A673 (cell line): ENCODE measurements around the gene CFAP97. TPM values are rescaled to one million over a fixed set of nuclear protein-coding genes. Genes with fewer than 3 reads are reported as not detected.

Experiments used
- BruUV-seq: library from RNA; stranded (reverse); fragments of 400-500 nt; replicated peaks from 2 replicates; lab custom pipeline; 2021; lab: Mats Ljungman, UMichigan
- CTCF ChIA-PET: fragments of 300-600 bp; sonication (Branson Sonifier 250); formaldehyde crosslinking; loops from one replicate; lab custom pipeline; 2022; ENCODE audit warnings: antibody characterized with exemption; lab: Charles Lee
- POLR2A ChIA-PET: fragments of 300-600 bp; sonication (Branson Sonifier 250); formaldehyde crosslinking; loops from one replicate; lab custom pipeline; 2022; ENCODE audit warnings: antibody characterized with exemption; ENCODE audit not compliant: low non-redundant PET; lab: Charles Lee
- DNase-seq: peaks from one replicate; pipeline ENCODE4 v3.0.0-alpha.2; 2015; ENCODE audit warnings: low spot score
- H3K27ac ChIP-seq: fragments of 200-600 bp; sonication (generic); 2 replicates; pipeline ENCODE4 v1.5.1; 2016; ENCODE audit warnings: mixed run types, low read depth, mild to moderate bottlenecking, mixed read lengths, antibody characterized with exemption, low read length; ENCODE audit not compliant: poor library complexity, severe bottlenecking
- H3K27me3 ChIP-seq: fragments of 200-600 bp; sonication (generic); replicated peaks from 2 replicates; pipeline ENCODE4 v1.6.1; 2017; ENCODE audit warnings: mixed run types, low read depth, mild to moderate bottlenecking, mixed read lengths, antibody characterized with exemption, low read length; ENCODE audit not compliant: insufficient read depth, poor library complexity
- H3K36me3 ChIP-seq: fragments of 200-600 bp; sonication (generic); 2 replicates; pipeline ENCODE4 v1.6.1; 2016; ENCODE audit warnings: mixed run types, mild to moderate bottlenecking, mixed read lengths, antibody characterized with exemption, low read length; ENCODE audit not compliant: insufficient read depth, poor library complexity, severe bottlenecking
- H3K4me1 ChIP-seq: fragments of 200-600 bp; sonication (generic); 2 replicates; pipeline ENCODE4 v1.6.1; 2017; ENCODE audit warnings: mixed run types, mild to moderate bottlenecking, mixed read lengths, antibody characterized with exemption, low read length; ENCODE audit not compliant: insufficient read depth, poor library complexity, severe bottlenecking
- H3K4me3 ChIP-seq: fragments of 200-600 bp; sonication (generic); 2 replicates; pipeline ENCODE4 v1.5.1; 2016; ENCODE audit warnings: low read depth, mixed run types, mild to moderate bottlenecking, mixed read lengths, low read length; ENCODE audit not compliant: poor library complexity, severe bottlenecking
- H3K9me3 ChIP-seq: fragments of 200-600 bp; sonication (generic); 2 replicates; pipeline ENCODE4 v1.6.1; 2016; ENCODE audit warnings: mixed run types, low read depth, mild to moderate bottlenecking, mixed read lengths, antibody characterized with exemption, low read length; ENCODE audit not compliant: poor library complexity, severe bottlenecking
- CTCF ChIP-seq: fragments of 300-800, 200-600 bp; sonication (generic); conservative IDR thresholded peaks from 2 replicates; pipeline ENCODE4 v1.5.1; 2017; ENCODE audit warnings: low read depth, mild to moderate bottlenecking, antibody characterized with exemption, low read length, moderate library complexity, mixed read lengths
- EZH2 ChIP-seq: fragments of 200-600 bp; sonication (generic); IDR thresholded peaks from 2 replicates; pipeline ENCODE4 v1.6.1; 2017; ENCODE audit warnings: borderline replicate concordance, low read depth, mild to moderate bottlenecking, mixed read lengths, antibody characterized with exemption, low read length; ENCODE audit not compliant: poor library complexity, severe bottlenecking
- intact Hi-C: fragments of 100-400 bp; cut with micrococcal nuclease; formaldehyde crosslinking; loops from one replicate; pipeline ENCODE4 v1.10.0; 2022; ENCODE audit not compliant: unreplicated experiment
- total RNA-seq: library from RNA; stranded (reverse); gene quantifications from 2 replicates; pipeline ENCODE4 v1.2.3, GENCODE V29; 2021

Gene CFAP97
- total RNA-seq, 1 experiment from 2014 or later = 28.9 TPM

GRCh38 chr4:185190306-185190856 lies 13.4 kb downstream of the CFAP97 start:
- TSS peak; percentile 60 for BruUV-seq
- ChIA-PET CTCF (no interaction called here), POLR2A (no interaction called here)
- H3K27me3 ChIP-seq = no peaks in the 10 kb centered on the region
- TF ChIP-seq CTCF = no peak
- no peak for TF ChIP-seq EZH2
- intact Hi-C loops = no loop called here
- no peaks in the 10 kb centered on the region for H3K9me3 ChIP-seq
- H3K27ac ChIP-seq = no peak overlapping the region
- DNase-seq = no peak
- H3K4me1 ChIP-seq = peaks cover 5% of the 10 kb centered on the region
- H3K4me3 ChIP-seq = no peak overlapping the region
- peaks cover 29% of the 10 kb centered on the region for H3K36me3 ChIP-seq

- H3K36me3 ChIP-seq = peaks cover 29% of the 10 kb centered on the region
- H3K27me3 ChIP-seq = no peaks in the 10 kb centered on the region
- no TSS peak for BruUV-seq
- intact Hi-C loops = no loop called here
- peaks cover 11% of the 10 kb centered on the region for H3K4me1 ChIP-seq
- TF ChIP-seq CTCF (no peak), EZH2 (no peak)
- H3K4me3 ChIP-seq = no peak overlapping the region
- DNase-seq = no peak
- H3K27ac ChIP-seq = no peak overlapping the region
- H3K9me3 ChIP-seq = no peaks in the 10 kb centered on the region
- ChIA-PET POLR2A (no interaction called here), CTCF (no interaction called here)
Observed at GRCh38 chr4:185189606-185190305, 14.0 kb downstream of the CFAP97 start.

- peaks cover 29% of the 10 kb centered on the region for H3K36me3 ChIP-seq
- TF ChIP-seq EZH2 = no peak
- TF ChIP-seq CTCF = no peak
- intact Hi-C loops = no loop called here
- no peak for DNase-seq
- no peaks in the 10 kb centered on the region for H3K9me3 ChIP-seq
- H3K27me3 ChIP-seq = no peaks in the 10 kb centered on the region
- H3K4me3 ChIP-seq = no peak overlapping the region
- H3K27ac ChIP-seq = no peak overlapping the region
- ChIA-PET CTCF (interaction anchor here (0.6 kb wide), 2 partner anchors 10 to 28 kb away, joined by 3 to 4 read pairs; no protein-coding TSS in a partner anchor), POLR2A (no interaction called here)
- BruUV-seq = no TSS peak
- H3K4me1 ChIP-seq = peaks cover 17% of the 10 kb centered on the region
Observed at GRCh38 chr4:185186769-185187168, 17.0 kb downstream of the CFAP97 start.
